ENCODE measurements around the gene ZNF285. TPM values are rescaled to one million over a fixed set of nuclear protein-coding genes. Genes with fewer than 3 reads are reported as not detected.

ZNF285 gene
- total RNA-seq, 1 donor from 2014 or later, result 0.98 TPM

Other genes with a start within 250 kb of the ZNF285 start
- 11.8 TPM for gene ZNF226, start 236.5 kb downstream of the ZNF285 start, total RNA-seq
- gene ZNF227, start 189.1 kb downstream of the ZNF285 start, total RNA-seq, result 14.2 TPM
- not detected for gene ZNF233, start 141.7 kb downstream of the ZNF285 start, total RNA-seq
- 5.9 TPM for gene ZNF235, start 96.6 kb downstream of the ZNF285 start, total RNA-seq
- 9.6 TPM for gene ZNF112, start 44.9 kb downstream of the ZNF285 start, total RNA-seq
- 2.0 TPM for gene ZNF229, start 46.9 kb upstream of the ZNF285 start, total RNA-seq
- gene ZNF180, start 98.9 kb upstream of the ZNF285 start, total RNA-seq, result 6.4 TPM
- not detected for gene CEACAM20, start 128.1 kb upstream of the ZNF285 start, total RNA-seq
- not detected for gene IGSF23, start 212.0 kb upstream of the ZNF285 start, total RNA-seq
- 26.0 TPM for gene PVR, start 242.3 kb upstream of the ZNF285 start, total RNA-seq

Measured in vagina (tissue), 1 donor.